Chondrocyte (in vitro differentiated cells): ENCODE measurements around the gene MBNL1. TPM values are rescaled to one million over a fixed set of nuclear protein-coding genes. Genes with fewer than 3 reads are reported as not detected.

Experiments used
- DNase-seq: peaks from one replicate; pipeline ENCODE4 v3.0.0; 2021; ENCODE audit warnings: mixed read lengths, low spot score
- H3K27ac Mint-ChIP-seq: one replicate; pipeline ENCODE4 v1.8.0; 2021; ENCODE audit warnings: mild to moderate bottlenecking, moderate library complexity, mixed read lengths; ENCODE audit not compliant: unreplicated experiment
- H3K27me3 Mint-ChIP-seq: 2 replicates; pipeline ENCODE4 v1.8.0; 2021; ENCODE audit warnings: low read depth, mixed read lengths
- H3K36me3 Mint-ChIP-seq: 2 replicates; pipeline ENCODE4 v1.8.0; 2021; ENCODE audit warnings: low read depth, mixed read lengths
- H3K4me1 Mint-ChIP-seq: 2 replicates; pipeline ENCODE4 v1.8.0; 2021; ENCODE audit warnings: low read depth, mild to moderate bottlenecking, mixed read lengths
- H3K4me3 Mint-ChIP-seq: one replicate; pipeline ENCODE4 v1.8.0; 2021; ENCODE audit warnings: mild to moderate bottlenecking, moderate library complexity, mixed read lengths; ENCODE audit not compliant: unreplicated experiment
- H3K9me3 Mint-ChIP-seq: 2 replicates; pipeline ENCODE4 v1.8.0; 2021; ENCODE audit warnings: low read depth, mixed read lengths
- total RNA-seq: library from RNA; stranded (reverse); gene quantifications from 3 replicates; pipeline ENCODE4 v1.2.1, GENCODE V29; 2021
- TF ChIP-seq, protein P1 (sequence below): fragments of 200-600 bp; sonication (generic); IDR thresholded peaks from 2 replicates; pipeline ENCODE4 v1.5.0; 2021; ENCODE audit warnings: antibody characterized with exemption, mild to moderate bottlenecking, moderate library complexity

Gene MBNL1
- total RNA-seq, 1 donor from 2014 or later = 166 TPM

DNA sequence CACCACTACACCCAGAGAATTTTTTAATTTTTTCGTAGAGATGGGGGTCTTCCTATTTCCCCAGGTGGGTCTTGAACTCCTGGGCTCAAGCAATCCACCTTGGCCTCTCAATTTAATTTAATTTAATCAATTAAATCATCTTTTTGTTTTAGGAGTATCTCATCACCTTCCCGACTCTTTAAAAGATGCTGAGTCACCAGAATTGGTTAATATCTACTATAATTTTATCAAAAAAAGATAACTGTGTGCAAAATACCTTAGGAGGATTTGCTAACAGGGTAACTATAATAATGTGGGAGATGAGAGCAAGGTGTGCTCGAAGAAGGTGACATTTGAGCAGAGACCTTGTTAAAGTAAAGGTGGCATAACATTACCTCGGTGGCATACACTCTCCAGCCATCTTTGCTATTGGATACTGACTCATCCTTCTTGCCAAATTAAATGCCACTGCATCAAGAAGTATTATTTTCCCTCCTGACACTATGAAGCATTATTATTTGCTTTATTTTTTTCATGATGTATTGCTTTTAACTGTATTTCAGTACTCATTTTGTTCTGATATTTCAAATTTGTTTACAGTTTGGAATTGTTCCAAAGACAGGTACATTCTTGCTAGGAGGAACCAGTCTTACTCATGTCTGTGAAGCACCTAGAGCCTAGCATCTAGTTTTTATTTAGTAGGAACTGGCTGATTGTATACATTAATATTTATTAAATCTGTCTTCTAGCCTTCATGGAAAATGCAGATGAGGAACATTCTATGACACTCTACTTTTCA lies 200.7 kb downstream of the MBNL1 start:
- H3K27me3 Mint-ChIP-seq = no peaks in the 10 kb centered on the region
- TF ChIP-seq, protein P1, sequence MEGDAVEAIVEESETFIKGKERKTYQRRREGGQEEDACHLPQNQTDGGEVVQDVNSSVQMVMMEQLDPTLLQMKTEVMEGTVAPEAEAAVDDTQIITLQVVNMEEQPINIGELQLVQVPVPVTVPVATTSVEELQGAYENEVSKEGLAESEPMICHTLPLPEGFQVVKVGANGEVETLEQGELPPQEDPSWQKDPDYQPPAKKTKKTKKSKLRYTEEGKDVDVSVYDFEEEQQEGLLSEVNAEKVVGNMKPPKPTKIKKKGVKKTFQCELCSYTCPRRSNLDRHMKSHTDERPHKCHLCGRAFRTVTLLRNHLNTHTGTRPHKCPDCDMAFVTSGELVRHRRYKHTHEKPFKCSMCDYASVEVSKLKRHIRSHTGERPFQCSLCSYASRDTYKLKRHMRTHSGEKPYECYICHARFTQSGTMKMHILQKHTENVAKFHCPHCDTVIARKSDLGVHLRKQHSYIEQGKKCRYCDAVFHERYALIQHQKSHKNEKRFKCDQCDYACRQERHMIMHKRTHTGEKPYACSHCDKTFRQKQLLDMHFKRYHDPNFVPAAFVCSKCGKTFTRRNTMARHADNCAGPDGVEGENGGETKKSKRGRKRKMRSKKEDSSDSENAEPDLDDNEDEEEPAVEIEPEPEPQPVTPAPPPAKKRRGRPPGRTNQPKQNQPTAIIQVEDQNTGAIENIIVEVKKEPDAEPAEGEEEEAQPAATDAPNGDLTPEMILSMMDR = no peak
- no peak overlapping the region for H3K27ac Mint-ChIP-seq
- H3K9me3 Mint-ChIP-seq = no peaks in the 10 kb centered on the region
- no peak overlapping the region for H3K4me3 Mint-ChIP-seq
- peaks cover 10% of the 10 kb centered on the region for H3K36me3 Mint-ChIP-seq
- peaks cover 8% of the 10 kb centered on the region for H3K4me1 Mint-ChIP-seq
- DNase-seq = no peak

DNA sequence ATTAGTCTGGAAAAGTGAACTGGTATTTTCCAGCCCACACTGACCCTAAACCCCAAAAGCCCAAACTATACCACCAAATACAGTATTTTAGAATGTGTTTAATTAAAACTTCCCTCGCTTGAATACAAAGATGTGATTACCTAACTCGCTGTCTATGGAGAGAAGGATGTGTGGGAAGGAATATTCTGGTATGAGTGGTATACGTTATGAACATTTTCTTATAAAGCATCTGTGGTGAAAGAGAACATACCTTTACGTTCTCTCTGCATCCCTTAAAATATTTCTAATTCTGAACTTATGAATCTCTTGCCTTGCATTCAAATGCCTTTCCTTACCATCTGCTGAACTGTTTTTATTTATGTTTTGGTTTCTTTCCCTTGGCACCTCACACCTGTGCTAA lies 201.4 kb downstream of the MBNL1 start:
- no peaks in the 10 kb centered on the region for H3K9me3 Mint-ChIP-seq
- H3K4me1 Mint-ChIP-seq = peaks cover 8% of the 10 kb centered on the region
- no peaks in the 10 kb centered on the region for H3K27me3 Mint-ChIP-seq
- H3K36me3 Mint-ChIP-seq = peaks cover 7% of the 10 kb centered on the region
- TF ChIP-seq, protein P1 = no peak
- H3K27ac Mint-ChIP-seq = no peak overlapping the region
- no peak overlapping the region for H3K4me3 Mint-ChIP-seq
- no peak for DNase-seq

DNA sequence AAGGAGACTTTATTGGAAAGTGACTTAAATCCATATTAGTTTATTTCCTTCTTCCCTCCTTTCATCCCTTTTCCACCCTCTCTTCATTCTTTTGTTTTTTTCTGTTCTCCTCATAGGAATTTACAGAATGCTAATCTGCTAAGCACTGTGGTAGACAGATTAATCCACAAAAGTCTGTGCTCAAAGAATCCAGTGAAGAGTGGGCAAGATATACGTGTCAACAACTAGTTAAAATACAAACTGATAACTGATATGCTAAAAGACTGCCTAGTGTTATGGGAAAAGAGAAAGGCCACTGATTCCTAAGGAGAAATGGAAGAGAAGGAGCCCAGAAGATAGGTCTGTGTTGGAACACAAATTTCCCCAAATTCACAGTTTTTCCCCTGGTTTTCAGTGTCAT lies 202.2 kb downstream of the MBNL1 start:
- H3K4me1 Mint-ChIP-seq = peaks cover 8% of the 10 kb centered on the region
- H3K27me3 Mint-ChIP-seq = no peaks in the 10 kb centered on the region
- no peak for DNase-seq
- no peak overlapping the region for H3K4me3 Mint-ChIP-seq
- peaks cover 7% of the 10 kb centered on the region for H3K36me3 Mint-ChIP-seq
- no peaks in the 10 kb centered on the region for H3K9me3 Mint-ChIP-seq
- no peak overlapping the region for H3K27ac Mint-ChIP-seq
- TF ChIP-seq, protein P1 = no peak

DNA sequence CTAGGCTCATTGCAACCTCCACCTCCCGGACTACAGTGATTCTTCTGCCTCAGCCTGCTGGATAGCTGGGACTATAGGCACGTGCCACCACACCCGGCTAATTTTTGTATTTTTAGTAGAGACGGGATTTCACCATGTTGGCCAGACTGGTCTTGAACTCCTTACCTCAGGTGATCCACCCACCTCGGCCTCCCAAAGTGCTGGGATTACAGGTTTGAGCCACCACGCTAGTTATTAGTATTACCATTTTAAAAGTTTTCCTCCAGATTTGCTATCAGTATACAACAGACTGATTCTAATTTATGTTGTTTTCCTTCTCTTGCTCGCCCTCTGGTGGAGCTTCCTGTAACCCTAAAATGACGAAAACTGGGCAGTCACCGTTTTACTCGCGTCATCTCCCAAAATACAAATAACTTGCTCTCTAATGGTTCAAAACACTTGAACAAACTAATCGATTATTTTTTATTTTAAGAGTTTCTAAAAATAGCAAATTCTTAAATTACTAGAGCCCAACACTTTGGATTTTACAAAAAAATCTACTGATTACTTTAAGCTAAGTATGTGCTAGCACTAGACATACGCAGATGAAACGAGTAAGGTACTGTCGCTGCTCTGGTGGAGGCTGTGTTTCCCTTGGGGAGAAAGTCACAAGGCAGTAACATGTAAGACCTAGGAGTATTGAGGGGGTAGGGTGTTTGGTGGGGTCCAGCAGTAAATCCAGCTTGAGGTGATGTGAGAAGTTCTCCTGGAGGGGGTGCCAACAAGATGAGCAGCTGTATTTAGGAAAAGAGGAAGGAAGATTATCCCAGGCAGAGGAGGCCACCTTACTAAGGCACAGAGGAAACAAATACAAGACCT lies 203.3 kb downstream of the MBNL1 start:
- H3K4me3 Mint-ChIP-seq = no peak overlapping the region
- peaks cover 8% of the 10 kb centered on the region for H3K4me1 Mint-ChIP-seq
- H3K9me3 Mint-ChIP-seq = no peaks in the 10 kb centered on the region
- H3K27ac Mint-ChIP-seq = no peak overlapping the region
- no peaks in the 10 kb centered on the region for H3K27me3 Mint-ChIP-seq
- TF ChIP-seq, protein P1 = peak; percentile 89
- no peak for DNase-seq
- peaks cover under 1% of the 10 kb centered on the region for H3K36me3 Mint-ChIP-seq

DNA sequence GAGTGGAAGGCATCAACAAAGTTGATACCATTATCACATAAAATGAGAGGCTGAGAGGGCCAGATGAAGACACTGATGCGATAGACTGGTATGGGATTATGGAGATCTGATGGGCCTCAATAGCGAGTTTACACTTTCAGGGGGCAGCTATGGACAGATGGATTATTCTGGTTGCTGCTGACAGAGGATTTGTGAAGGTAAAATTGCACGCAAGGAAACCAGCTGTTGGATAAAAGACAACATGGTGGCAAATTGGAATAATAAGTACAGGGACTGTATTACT lies 203.9 kb downstream of the MBNL1 start:
- Mint-ChIP-seq H3K27me3 (no peaks in the 10 kb centered on the region), H3K36me3 (no peaks in the 10 kb centered on the region), H3K9me3 (no peaks in the 10 kb centered on the region), H3K27ac (no peak overlapping the region), H3K4me3 (no peak overlapping the region), H3K4me1 (peaks cover 8% of the 10 kb centered on the region)
- TF ChIP-seq, protein P1 = no peak
- no peak for DNase-seq
